ENCODE measurements around the gene TAF10.
A peak's percentile ranks its signal among the peaks of the same experiment; 100 is the strongest.

Gene TAF10

DNA sequence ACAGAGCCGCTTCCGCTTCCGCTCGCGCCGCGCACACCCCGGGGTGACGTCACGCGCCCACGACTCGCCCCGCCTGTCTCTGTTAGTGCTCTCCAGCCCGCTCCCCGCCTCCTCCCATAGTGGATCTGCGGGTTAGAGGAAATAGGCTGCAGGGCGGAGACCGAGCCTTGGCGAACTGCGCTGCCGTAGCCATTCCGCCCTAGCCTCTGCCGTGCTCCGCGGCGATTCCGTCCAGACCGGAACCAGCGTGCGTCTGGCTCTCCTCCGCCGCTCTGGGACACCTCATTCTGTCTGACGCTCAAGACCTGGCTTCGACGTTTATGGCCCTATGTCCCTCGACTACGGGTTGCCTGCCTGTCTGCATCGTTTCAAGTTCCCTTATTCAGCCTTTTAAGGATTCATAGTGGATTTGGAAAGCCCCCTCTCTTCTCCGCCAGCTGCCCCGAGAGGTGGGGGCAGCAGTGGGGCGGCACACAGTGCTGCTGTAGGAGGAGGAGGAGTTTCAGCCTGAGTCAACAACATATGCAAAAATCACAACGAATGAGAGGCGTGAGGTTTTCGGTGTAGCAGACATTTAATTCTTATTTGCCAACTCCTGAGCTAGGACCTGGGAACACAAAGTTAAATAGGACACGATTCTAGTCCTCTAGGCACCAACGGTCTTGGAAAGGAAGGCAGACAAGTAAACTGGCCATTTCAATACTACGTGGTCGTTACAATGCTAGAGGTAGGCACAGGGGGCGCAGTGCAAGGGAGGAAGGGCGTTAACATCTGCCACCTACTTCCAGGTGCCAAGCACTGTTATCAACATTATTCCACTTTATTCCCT lies at the start of gene TAF10:
TSS of gene TAF10 (minus strand) at position 4 of the 829 bp plus-strand sequence. CDS start 27 bp downstream, outside the sequence.
- peak; percentile 94 for FAIRE-seq

DNA sequence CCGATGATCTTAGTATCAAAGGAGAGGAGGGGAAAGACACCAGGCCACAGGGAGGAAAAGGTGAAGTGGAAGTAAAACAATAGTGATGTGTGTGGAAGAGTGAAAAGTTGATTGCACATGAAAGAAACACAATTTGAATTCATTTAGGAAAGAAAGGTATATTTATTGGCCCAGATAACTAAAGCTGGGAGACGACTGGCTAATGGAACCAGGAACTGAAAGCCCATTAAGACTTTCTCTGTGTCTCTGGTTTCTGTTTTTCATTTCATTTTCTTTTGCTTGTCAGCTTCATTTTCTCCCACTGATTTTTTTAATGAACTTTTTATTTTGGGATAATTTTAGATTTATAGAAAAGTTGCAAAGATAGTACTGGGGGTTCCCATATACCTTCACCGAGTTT lies 48.7 kb upstream of the TAF10 start:
- DNase-seq (ENCODE audit: insufficient read length, low spot score) (no peak), FAIRE-seq (no peak)

More for the DNA sequence above, at the start of gene TAF10:
- peak; percentile 89 for DNase-seq (ENCODE audit: insufficient read length, low spot score)

DNA sequence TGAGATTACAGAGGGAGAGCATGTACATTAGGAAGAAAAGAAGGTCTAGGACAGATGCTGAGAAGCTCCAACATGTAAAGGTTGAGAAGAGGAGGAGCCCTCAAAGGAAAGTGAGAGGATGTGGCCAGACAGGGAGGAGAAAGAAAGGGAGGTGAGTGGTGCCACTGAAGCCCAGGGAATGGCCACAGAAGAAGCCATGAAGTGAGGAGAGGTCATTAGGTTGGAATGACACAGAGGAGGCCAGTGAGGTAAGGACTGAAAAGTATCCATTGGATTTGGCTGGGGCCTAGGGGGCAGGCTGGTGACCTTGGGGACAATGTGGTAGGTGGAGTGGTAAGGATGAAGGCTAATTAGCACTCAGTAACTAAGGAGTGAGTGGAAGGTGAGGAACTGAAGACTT lies 46.6 kb upstream of the TAF10 start:
- DNase-seq (ENCODE audit: insufficient read length, low spot score) (no peak), FAIRE-seq (no peak)

DNA sequence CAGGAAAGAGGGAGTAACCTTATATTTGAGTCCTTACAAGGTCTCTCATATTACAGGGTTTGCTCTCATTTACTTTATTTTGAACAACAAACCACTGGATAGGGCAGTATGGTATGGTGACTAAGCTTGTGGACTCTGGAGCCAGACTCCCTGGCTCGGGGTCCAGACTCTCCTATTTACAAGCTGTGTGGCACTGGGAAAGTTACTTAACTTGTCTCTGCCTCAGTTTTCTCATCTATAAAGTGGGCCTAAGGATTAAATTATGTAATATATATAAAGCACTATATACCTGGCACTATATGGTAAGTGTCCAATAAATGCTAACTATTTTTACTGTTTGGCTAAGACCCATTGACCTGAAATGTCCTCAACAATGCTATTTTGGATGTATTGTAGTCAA lies 45.3 kb upstream of the TAF10 start:
- DNase-seq (ENCODE audit: insufficient read length, low spot score) (no peak), FAIRE-seq (no peak)

DNA sequence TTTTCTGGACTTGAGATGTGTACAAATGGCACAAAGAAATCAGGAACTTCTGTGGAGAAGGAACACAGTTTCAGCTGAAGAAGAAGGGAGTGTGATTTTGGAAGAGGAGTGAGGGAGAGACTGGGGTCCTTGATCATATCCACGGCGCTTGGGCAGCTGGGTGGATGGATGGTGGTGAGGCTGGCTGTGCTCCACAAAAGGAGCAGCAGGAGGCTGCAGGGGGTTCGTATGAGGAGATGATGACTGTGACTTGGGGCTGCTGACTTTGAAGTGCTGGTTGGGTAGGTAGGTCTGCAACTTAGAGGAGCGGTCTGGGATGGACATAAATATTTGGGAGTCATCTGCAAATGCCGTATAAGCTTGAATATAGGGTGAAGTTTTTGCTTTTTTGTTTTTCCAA lies 44.9 kb upstream of the TAF10 start:
- no peak for FAIRE-seq
- no peak for DNase-seq (ENCODE audit: insufficient read length, low spot score)

DNA sequence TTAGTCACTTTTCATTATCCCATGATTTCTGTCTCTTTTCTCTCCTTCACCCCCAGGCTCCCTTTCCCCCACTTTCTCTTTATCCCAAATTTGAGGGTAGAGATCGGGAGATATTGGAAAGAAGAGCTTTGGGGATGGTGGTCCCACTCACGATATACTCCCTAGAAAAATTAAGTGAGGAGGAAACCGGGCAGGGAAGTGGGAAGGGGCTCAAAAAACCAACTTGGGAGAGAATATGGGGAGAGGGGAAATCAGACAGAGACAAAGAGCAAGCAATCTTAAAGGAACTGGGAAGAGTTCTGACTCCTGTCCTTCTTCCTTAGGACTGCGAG lies 44.5 kb upstream of the TAF10 start:
- no peak for DNase-seq (ENCODE audit: insufficient read length, low spot score)
- FAIRE-seq = no peak

DNA sequence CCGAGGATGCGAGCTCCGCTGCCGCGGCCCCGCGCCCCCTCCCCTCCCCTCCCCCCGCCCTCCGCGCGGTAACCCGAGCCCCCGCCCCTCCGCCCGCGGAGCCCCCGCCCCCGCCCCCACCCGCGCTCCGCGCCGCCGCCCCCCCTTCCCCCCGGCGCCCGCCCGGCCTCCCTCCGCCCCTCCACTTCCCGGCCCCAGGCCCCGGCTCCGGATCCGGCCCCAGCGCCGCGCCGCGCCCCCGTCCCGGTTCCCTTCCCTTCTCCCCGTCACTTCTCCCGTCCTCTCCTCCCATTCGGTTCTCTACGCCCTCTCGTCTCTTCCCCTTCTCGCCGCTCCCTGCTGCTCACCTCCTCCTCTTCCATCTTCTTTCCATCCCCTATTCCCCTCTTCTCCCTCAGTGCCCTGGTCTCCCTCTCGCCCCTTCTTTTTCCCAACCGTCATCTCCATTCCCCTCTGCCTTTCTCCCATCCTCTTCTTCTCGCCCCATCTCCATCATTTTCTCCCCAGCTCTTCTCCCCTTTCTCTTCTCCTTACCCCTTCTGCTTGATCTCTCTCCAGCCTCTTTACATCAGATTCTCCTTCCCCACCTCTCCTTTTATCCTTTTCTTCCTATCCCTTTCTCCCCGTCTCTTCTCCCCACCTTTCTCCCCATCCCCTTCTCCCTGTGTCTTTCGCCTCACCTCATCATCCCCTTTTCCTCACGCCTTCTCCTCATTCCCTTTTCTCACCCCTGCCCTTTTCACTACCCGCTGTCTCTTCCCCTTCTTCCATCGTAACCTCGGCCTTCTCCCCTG lies 44.0 kb upstream of the TAF10 start, which contains the start of gene DCHS1:
TSS of gene DCHS1 (minus strand) at position 20 of the 794 bp plus-strand sequence. CDS start 14,196 bp downstream, outside the sequence.
- FAIRE-seq (no peak), DNase-seq (ENCODE audit: insufficient read length, low spot score) (no peak)

DNA sequence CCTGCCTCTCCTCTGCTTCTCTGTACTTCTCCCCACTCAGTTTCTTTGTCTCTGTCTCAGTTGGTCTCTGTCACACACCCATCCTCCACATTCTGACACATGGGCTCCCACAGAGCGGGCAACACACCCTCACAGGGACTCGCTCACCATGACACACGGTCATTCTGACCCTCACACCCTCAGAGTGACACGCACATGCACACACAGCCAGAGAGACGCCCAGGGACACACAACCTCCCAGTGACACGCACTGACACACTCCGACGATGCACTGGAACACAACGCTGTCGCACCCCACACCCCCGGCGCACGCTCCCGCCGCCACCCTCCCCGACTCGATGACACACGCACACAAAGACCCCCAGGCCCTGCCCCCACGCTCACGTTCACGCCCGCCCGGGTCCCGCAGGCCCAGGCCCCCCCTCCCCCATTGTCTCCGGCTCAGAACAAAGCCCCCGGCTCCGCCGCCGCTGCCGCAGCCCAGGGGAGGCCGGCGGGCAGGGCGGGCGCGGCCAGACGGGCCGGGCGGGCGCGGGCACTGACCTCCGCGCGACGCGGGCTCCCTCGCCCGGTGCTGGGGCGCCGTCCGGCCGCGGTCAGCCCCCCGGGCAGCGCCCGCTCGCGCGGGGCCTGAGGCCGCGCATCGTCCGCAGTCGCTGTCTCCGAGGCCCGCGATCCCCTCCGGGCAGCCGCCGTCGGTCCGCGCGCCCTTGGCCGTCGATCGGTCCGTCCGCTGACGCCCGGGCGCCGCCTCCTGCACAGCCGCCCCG lies 43.2 kb upstream of the TAF10 start:
- FAIRE-seq (peak; percentile 31), DNase-seq (ENCODE audit: insufficient read length, low spot score) (no peak)

DNA sequence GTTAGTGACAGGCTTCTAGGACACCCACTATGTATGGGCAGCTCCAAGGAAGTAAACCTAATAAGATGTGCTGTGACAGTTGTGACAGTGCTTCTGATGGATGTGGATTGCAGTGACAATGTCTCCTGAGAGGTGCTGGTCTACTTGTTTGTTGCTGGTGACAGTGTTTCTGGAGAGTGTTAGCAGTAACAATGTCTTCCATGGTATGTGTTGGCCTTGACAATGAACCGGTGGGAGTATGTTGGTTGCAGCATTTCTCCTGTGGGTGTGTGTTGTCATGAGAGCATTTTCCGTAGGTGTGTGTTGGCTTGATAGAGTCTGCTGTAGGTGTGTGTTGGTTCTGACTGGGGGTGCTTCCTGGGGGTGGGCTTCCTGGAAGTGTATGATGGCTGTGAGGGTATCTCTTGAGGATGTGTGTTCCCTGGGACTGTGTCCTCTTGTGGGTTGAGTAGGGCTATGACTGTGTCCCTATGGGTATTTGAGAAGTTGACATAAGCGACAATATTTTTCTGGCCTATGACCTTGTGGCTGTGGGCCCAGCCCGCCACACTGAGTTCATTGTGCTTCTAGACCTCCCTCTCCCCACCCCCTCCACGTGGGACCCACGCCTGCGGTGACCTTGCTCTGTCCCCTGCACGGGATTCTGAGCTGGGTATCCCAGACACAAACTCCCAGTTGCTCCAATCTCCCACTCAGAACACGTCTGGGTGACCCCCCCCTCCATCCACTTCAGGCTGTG lies 42.4 kb upstream of the TAF10 start:
- no peak for DNase-seq (ENCODE audit: insufficient read length, low spot score)
- FAIRE-seq = no peak

DNA sequence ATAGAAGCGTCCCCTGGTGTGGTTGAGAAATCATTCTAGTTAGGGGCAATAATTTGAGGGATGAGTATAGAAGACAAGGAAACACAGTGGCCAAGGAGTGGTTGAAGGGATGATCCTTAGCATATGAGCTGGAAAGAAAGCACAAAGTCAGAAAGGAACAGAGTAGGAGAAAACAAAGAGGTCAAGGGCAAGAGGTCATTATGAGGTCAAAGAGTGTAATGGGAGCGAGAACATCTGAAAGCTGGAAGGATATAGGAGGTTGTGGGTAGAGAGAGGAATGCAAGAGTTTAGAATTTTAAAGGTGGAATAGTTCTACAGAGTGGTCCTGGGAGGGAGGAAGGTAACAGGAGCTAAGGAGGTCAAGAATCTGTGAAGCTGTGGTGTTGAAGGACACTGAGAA lies 41.6 kb upstream of the TAF10 start:
- no peak for DNase-seq (ENCODE audit: insufficient read length, low spot score)
- no peak for FAIRE-seq

DNA sequence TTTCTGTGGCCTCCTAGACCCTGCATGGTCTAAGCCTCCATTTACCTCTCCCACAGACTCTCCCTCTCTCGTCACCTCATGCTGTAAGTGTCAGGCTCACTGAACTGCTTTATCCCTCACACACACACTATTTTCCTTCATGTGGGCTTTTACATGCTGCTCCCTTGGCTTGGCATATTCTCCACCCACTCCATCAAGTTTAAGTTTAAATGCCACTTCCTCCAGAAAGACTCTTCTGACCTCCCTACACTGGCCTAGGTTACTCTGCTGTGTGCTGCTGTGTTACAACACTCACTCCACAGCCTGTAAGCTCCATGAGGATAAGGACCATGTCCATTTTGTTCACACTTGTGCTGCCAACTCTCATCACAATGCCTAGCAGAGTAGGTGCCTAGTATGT lies 41.1 kb upstream of the TAF10 start:
- FAIRE-seq = no peak

DNA sequence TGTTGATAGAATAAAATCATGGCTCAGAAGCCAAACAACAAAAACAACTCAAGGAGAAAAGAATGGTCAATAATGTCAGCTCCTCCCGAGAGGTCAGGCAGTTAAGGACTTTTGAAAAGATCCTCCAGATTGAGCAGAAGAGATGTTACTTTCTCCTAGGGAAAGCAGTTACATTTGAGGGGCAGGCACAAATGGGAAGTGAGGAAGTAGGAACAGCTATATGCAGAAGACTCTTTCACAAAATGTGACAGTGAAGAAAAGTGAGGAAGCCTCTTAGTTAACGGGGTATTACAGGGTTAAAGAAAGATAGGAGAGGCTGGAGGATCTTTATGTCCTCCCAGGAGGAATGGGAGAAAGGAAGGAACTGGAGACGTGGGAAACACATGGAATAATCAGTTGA lies 40.2 kb upstream of the TAF10 start:
- FAIRE-seq = no peak
- no peak for DNase-seq (ENCODE audit: insufficient read length, low spot score)

More for the DNA sequence above, 41.1 kb upstream of the TAF10 start:
- DNase-seq (ENCODE audit: insufficient read length, low spot score) = no peak

DNA sequence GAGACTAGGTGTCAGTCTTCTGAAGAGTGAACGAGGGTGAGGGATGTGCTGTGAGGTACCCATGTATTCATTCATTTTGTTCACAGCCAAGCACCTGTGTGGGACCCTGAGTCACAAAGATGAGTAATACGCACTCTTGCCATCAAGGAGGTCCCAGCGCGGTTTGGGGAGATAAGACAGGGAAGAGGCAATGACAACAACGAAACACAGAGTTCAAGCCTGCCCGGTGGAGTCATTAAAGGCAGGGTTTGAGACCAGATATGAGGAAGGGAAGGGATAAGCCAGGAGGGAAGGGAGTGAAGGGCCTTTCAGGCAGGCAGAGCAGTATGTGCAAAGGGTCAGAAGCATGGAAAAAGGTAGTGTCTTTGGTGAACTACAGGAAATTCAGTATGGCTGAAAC lies 39.0 kb upstream of the TAF10 start:
- DNase-seq (ENCODE audit: insufficient read length, low spot score) (no peak), FAIRE-seq (no peak)

DNA sequence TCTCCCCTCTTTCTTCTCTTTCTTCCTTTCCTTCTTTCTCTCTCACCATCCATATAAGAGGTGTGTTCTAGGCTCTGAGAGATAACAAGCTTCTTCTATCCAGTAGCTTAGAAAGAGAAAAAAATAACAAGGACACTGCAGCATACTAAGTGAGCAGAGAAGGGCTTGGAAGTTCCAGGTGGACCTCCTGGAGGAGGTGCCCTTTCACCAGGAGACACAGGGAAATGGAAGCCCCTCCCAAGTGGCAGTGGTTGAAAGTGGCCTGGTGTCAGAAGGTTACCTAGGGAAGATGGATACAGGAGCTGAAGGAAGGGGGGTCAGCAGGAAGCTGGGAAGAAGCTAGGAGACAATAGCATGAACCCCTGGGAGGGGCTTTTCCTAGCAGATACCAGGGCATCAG lies 38.1 kb upstream of the TAF10 start:
- no peak for FAIRE-seq
- DNase-seq (ENCODE audit: insufficient read length, low spot score) = no peak

DNA sequence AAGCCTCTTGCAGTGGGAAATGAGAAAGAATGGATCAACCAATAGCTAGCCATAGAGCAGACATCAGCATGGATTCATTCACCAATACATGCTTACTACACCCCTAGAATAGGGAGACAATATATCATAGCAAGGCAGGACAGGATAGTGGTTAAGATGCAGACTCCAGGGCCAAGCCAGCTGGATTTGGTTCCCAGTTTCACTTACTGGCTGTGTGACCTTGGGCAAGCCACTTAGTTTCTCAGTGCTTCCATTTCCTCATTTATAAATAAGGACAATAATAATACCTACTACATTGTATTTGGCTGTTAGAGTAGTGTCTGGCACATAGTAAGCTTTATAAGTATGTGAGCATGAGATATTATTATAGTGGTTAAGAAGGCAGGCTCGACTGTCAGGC lies 36.5 kb upstream of the TAF10 start:
- DNase-seq (ENCODE audit: insufficient read length, low spot score) = no peak
- FAIRE-seq = no peak

DNA sequence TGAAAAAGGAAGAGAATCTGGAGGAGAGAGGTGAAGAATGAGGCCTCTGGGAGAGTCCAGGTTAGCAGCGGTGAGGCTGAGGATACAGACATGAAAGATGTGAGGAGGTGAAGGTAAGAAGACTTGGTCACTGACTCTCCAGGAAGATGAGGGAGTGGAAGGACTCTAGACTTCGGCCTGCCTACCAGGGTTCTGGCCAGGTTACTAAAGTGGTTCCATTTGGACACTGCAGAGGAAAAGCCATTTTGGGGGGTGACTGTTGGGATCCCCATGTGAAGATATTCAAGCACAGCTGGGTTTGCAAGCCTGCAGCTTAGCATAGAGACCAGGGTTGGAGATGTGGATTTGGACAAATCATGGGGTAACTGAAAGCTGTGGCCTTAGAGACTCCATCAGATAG lies 35.8 kb upstream of the TAF10 start:
- FAIRE-seq (no peak), DNase-seq (ENCODE audit: insufficient read length, low spot score) (no peak)

DNA sequence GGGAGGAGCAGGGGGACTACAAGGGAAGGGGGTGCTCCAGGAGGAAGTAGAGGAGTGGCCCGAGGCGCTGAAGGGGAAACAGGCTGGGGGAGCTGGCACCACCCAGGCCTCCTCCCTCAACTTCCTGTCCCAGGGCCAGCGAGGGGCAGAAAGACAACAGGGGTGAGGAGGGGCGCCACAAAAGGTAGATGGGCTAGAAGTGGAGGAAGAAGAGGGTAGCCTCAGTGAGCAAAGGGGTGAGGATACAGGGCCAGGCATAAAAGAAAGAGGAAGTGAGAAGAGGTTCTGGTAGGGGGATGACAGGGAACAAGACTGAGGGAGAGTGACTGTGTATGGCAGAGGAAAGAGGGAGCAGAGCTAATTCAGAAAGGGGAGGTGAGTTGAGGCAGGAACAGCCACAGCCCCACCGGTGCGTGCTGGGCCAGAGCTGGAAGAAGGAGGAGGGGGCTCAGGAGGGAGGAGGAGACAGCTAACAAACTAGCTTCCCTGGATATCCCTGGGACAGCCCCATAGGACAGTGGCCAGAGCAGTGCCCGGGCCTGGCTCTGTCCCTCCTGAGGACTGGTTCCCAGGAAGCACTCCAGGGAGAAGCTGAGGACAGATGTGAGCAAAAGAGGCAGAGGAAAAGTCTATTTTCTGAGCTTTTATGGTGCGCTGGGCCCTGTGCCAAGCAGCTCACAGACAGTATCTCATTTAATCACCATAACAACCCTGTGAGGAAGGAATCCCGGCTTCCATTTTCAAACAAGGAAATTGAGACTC lies 35.1 kb upstream of the TAF10 start:
- DNase-seq (ENCODE audit: insufficient read length, low spot score) (no peak), FAIRE-seq (no peak)

DNA sequence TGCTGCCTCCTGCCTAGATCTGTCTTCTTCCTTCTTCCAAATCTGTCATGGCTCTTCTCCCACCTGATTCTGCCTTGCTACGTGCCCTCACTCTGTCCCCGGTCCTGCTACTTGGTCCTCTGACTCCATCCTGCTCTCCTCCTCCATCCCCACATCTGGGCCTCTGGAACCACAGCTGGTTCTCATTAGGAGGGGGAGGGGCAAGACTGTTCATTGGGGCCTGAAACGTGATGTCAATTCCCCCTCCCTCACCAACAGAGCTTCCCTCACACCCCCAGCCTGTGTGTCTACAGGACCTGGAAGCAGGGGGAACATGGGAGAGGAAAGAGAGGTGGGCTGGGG lies 34.5 kb upstream of the TAF10 start:
- FAIRE-seq = no peak
- DNase-seq (ENCODE audit: insufficient read length, low spot score) = no peak

DNA sequence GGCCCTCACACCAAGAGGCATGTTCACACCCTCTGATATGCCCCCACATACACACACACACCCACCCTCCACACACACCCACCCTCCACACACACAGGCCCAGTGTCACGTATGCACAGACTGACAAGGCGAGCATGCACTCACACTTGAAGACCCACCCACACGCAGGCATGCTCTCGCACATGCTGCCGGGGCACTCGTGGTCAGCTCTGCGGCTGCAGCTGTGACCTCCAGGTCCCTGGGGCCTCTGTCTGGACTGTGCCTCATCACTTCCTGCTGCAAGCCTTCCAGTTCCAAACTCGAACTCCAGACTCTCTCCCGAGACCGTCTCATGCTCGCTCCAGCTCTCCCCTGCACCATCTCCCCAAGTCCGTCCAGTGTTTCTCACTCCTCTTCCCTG lies 34.1 kb upstream of the TAF10 start:
- no peak for DNase-seq (ENCODE audit: insufficient read length, low spot score)
- FAIRE-seq = peak; percentile 9

DNA sequence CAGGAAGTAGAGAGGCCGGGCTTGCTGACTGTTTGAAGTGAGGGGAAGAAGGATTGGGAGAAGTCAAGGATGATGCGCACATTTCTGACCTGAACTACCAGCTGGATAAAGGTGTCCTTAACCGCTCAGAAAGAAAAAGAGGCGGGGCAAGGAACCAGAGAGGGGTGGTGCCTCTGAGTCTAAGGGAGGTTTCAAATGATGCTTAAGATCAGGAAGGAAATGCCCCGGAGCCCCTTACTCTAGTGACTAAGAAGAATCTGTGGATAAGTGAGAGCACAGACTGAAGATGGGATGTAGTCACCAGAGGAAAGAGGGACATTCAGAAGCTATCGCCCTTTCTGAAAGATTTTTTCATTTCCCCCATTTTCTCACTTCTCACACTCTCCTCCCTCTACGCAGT lies 30.9 kb upstream of the TAF10 start:
- no peak for FAIRE-seq
- DNase-seq (ENCODE audit: insufficient read length, low spot score) = no peak
